Lung (tissue), 12 donors: ENCODE data around the gene TENM4. TPM values are rescaled to one million over a fixed set of nuclear protein-coding genes. Genes with fewer than 3 reads are reported as not detected.
"Not testable (repeated sequence)": the region's sequence is repeated elsewhere in the genome, so short reads cannot be mapped to it uniquely, and the experiment has no call there.

Source experiments
- ATAC-seq: fragments of 200-7000 bp; cut with Tn5 transposase; one replicate; pipeline ENCODE4 v1.9.1; 2020; ENCODE audit warnings: moderate number of reproducible peaks; ENCODE audit not compliant: insufficient read depth, low FRiP score
- DNase-seq, 3 donors: peaks; one replicate each; pipeline ENCODE4 v3.0.0-alpha.2; 2013 to 2017
- H3K27ac ChIP-seq, 2 donors: one replicate each; pipeline ENCODE4 v1.5.1; 2013; ENCODE audit warnings: mild to moderate bottlenecking in 2 of 2, moderate library complexity in 2 of 2, control low read depth in 1 of 2, inconsistent platforms in 1 of 2, low read depth in 1 of 2, low read length in 1 of 2
- H3K27me3 ChIP-seq, 3 donors: one replicate each; pipeline ENCODE4 v1.5.1; 2013; ENCODE audit warnings: low read length in 2 of 3; ENCODE audit not compliant: control insufficient read depth in 3 of 3, insufficient read depth in 3 of 3
- H3K36me3 ChIP-seq, 4 donors: one replicate each; pipeline ENCODE4 v1.5.1; 2013; ENCODE audit warnings: low read length in 4 of 4, mild to moderate bottlenecking in 1 of 4, moderate library complexity in 1 of 4; ENCODE audit not compliant: control insufficient read depth in 4 of 4, insufficient read depth in 4 of 4
- H3K4me1 ChIP-seq, 5 donors: one replicate each; pipeline ENCODE4 v1.5.1; 2013; ENCODE audit warnings: low read length in 5 of 5, mild to moderate bottlenecking in 2 of 5, moderate library complexity in 1 of 5; ENCODE audit not compliant: control insufficient read depth in 5 of 5, insufficient read depth in 5 of 5
- H3K4me3 ChIP-seq: one replicate; pipeline ENCODE4 v1.5.1; 2013; ENCODE audit warnings: mild to moderate bottlenecking, control low read depth, moderate library complexity
- H3K9ac ChIP-seq, 2 donors: one replicate each; pipeline ENCODE4 v1.5.1; 2013; ENCODE audit warnings: low read length in 2 of 2, control low read depth in 1 of 2; ENCODE audit not compliant: insufficient read depth in 1 of 2
- H3K9me3 ChIP-seq, 4 donors: one replicate each; pipeline ENCODE4 v1.5.1; 2013; ENCODE audit warnings: low read length in 3 of 4, mild to moderate bottlenecking in 1 of 4, moderate library complexity in 1 of 4; ENCODE audit not compliant: control insufficient read depth in 4 of 4, insufficient read depth in 3 of 4
- WGBS, 2 donors: extraction: QIAGEN DNeasy Blood & Tissue Kit; methylation state at CpG; one replicate each; pipeline ENCODE4 v1.1.7; 2013; 5-methylcytosine and 5-hydroxymethylcytosine counted together
- polyA plus RNA-seq, 2 donors: library from polyadenylated mRNA; stranded (reverse); fragments of 200-250 nt; gene quantifications; one replicate each; pipeline ENCODE4 v1.2.1, GENCODE V29; 2013
- total RNA-seq, 2 donors: library from RNA; depleted of rRNA in 1 of 2; stranded (reverse); fragments of >200 nt in 1 of 2; gene quantifications; one replicate each; pipeline ENCODE4 v1.2.1, GENCODE V29; 2014 to 2021
- TF ChIP-seq, protein P1 (sequence below): IDR thresholded peaks from 2 replicates; pipeline ENCODE4 v1.5.1; 2012; ENCODE audit warnings: mild to moderate bottlenecking; ENCODE audit errors: control extremely low read depth, extremely low read depth
- donor health status: control.
- donor health status: control.
- donor health status: Bipolar disorder and iron deficiency.
- donor health status: healthy.
- donor health status: DM: yes; HTN: yes; CAD: no.

The TENM4 gene
- total and polyA plus RNA-seq, 4 donors: 0.28 to 16.4 (median 3.2) TPM

DNA sequence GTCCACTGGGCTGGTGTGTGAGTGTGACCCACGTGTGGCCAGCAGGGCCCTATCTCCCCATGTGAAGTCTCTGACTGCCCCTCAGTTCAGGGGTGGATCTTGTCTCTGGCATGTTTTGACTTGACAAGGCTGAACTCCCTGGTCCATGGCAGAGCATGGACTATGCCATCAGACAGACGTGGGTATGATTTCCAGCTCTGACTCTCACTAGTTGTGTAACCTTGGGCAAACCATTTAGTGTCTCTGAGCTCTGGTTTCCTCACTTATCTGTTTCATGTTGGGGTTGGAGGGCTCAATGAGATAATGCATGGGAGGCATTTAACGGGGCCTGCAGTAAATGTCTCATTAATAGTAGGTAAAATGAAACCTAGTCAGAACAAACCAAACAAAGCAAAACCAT lies 611.7 kb downstream of the TENM4 start:
- no peaks in the 10 kb centered on the region for H3K36me3 ChIP-seq
- 65 to 73% methylated on average over 3 of the region's 3 CpGs for WGBS, 2 donors
- H3K9ac ChIP-seq: no peak overlapping the region
- no peak overlapping the region for H3K27ac ChIP-seq
- TF ChIP-seq, protein P1, sequence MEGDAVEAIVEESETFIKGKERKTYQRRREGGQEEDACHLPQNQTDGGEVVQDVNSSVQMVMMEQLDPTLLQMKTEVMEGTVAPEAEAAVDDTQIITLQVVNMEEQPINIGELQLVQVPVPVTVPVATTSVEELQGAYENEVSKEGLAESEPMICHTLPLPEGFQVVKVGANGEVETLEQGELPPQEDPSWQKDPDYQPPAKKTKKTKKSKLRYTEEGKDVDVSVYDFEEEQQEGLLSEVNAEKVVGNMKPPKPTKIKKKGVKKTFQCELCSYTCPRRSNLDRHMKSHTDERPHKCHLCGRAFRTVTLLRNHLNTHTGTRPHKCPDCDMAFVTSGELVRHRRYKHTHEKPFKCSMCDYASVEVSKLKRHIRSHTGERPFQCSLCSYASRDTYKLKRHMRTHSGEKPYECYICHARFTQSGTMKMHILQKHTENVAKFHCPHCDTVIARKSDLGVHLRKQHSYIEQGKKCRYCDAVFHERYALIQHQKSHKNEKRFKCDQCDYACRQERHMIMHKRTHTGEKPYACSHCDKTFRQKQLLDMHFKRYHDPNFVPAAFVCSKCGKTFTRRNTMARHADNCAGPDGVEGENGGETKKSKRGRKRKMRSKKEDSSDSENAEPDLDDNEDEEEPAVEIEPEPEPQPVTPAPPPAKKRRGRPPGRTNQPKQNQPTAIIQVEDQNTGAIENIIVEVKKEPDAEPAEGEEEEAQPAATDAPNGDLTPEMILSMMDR: no peak
- ATAC-seq (no peak), DNase-seq (no peak)
- H3K4me1 ChIP-seq: peaks cover 0 to 11% (median 5%) of the 10 kb centered on the region in 5 donors
- no peaks in the 10 kb centered on the region for H3K27me3 ChIP-seq
- H3K9me3 ChIP-seq: no peaks in the 10 kb centered on the region
- no peak overlapping the region for H3K4me3 ChIP-seq

DNA sequence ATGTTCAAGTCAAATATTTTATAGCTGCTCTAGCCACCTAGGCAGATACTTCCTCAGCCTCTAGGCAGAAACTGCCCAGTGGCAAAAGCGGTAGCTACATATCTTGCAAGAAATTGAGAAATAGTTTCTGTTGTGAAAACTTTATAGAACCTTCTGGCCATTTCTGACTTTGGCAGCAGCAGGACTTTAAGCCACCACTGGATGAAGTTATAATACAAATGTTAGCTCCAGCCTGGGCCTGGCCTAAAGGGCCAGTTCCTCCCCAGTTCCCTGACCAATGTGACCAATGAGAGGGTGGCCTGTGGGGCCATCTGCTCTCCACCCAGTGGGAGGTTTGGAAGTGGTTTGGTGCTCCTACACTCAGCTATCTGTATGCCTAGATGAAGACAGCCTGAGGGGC lies 612.2 kb downstream of the TENM4 start:
- H3K4me1 ChIP-seq: peaks cover 0 to 14% (median 7%) of the 10 kb centered on the region in 5 donors
- H3K9ac ChIP-seq: no peak overlapping the region
- WGBS, 2 donors: 48 to 73% methylated on average over 1 of the region's 1 CpG
- H3K27ac ChIP-seq: no peak overlapping the region
- H3K4me3 ChIP-seq: no peak overlapping the region
- H3K9me3 ChIP-seq: no peaks in the 10 kb centered on the region
- H3K36me3 ChIP-seq: no peaks in the 10 kb centered on the region
- DNase-seq (no peak), ATAC-seq (no peak)
- no peaks in the 10 kb centered on the region for H3K27me3 ChIP-seq
- TF ChIP-seq, protein P1: no peak

DNA sequence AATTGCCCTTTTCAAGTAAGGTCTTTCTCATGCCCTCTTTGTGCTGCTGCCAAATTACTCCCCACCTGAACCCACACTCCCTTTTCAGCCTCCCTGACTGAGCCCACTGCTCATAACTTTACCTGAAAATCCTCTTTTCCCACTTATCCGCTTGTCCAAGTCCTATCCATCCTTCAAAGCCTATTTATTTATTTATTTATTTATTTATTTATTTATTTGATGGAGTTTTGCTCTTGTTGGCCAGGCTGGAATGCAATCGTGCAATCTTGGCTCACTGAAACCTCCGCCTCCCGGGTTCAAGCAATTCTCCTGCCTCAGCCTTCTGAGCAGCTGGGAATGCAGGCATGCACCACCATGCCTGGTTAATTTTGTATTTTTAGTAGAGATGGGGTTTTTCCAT lies 613.5 kb downstream of the TENM4 start:
- not testable (repeated sequence) for H3K9ac ChIP-seq, H3K27ac ChIP-seq, H3K4me3 ChIP-seq, H3K36me3 ChIP-seq, H3K9me3 ChIP-seq, H3K27me3 ChIP-seq, ATAC-seq, DNase-seq
- 95 to 96% methylated on average over 4 of the region's 4 CpGs for WGBS, 2 donors
- peaks cover 0 to 22% (median 11%) of the 10 kb centered on the region in 5 donors for H3K4me1 ChIP-seq

DNA sequence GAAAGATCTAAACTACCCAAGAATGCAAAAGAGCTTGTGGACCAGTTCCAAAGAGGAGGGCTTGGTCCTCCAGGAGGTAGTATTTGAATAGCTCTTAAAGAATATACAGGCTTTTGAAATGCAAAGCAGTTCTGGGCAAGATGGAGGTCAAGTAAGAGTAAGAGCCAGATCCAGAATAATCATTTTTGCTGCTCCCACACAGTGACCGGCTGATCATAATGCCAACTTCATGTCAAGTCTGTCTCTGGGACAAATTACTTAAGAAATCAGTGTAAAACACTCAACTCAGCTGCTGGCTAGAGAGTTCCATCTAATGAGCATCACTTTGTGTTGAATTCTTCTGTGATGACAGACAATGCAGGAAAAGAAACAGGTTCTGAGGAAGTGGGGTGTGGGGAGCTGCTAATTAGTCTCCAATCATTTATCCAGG lies 615.2 kb downstream of the TENM4 start:
- Histone ChIP-seq H3K27ac (no peak overlapping the region), H3K9me3 (no peaks in the 10 kb centered on the region), H3K4me3 (no peak overlapping the region), H3K9ac (no peak overlapping the region), H3K27me3 (no peaks in the 10 kb centered on the region), H3K36me3 (no peaks in the 10 kb centered on the region), H3K4me1 (peaks cover 0 to 22% (median 11%) of the 10 kb centered on the region in 5 donors)
- no peak for ATAC-seq
- DNase-seq: peak; percentile 55 to 87 (median 81)
- WGBS, 2 donors: 53 to 75% methylated on average over 1 of the region's 1 CpG
- TF ChIP-seq, protein P1: no peak
